RWPE2 (cell line): ENCODE results near the gene LRCH4.

Source experiments
- ATAC-seq: fragments of 200-7000 bp; cut with Tn5 transposase; 3 replicates; pipeline ENCODE4 v1.9.1; 2021; ENCODE audit warnings: low read depth
- DNase-seq: peaks from one replicate; pipeline ENCODE4 v3.0.0-alpha.2; 2020; ENCODE audit warnings: low spot score
- H3K27ac ChIP-seq: fragments of 450-650 bp; 2 replicates; pipeline ENCODE4 v1.5.1; 2017; ENCODE audit warnings: mild to moderate bottlenecking; ENCODE audit not compliant: poor library complexity, severe bottlenecking
- H3K27me3 ChIP-seq: fragments of 250-450 bp; sonication (Bioruptor Pico); 2 replicates; pipeline ENCODE4 v1.5.1; 2021; ENCODE audit warnings: mild to moderate bottlenecking, moderate library complexity; ENCODE audit not compliant: insufficient read depth, poor library complexity, severe bottlenecking
- H3K36me3 ChIP-seq: fragments of 250-450 bp; sonication (Bioruptor Pico); 2 replicates; pipeline ENCODE4 v1.5.1; 2020; ENCODE audit warnings: low read depth, mild to moderate bottlenecking, moderate library complexity
- H3K4me1 ChIP-seq: fragments of 250-450 bp; sonication (Bioruptor Pico); 2 replicates; pipeline ENCODE4 v1.5.1; 2021; ENCODE audit warnings: mild to moderate bottlenecking, moderate library complexity; ENCODE audit not compliant: insufficient read depth, poor library complexity, severe bottlenecking
- H3K4me3 ChIP-seq: fragments of 250-450 bp; sonication (Bioruptor Pico); 2 replicates; pipeline ENCODE4 v1.5.1; 2021; ENCODE audit warnings: mild to moderate bottlenecking, moderate library complexity; ENCODE audit not compliant: severe bottlenecking
- H3K9me3 ChIP-seq: fragments of 250-450 bp; sonication (Bioruptor Pico); 2 replicates; pipeline ENCODE4 v1.5.1; 2021; ENCODE audit warnings: mild to moderate bottlenecking, moderate library complexity; ENCODE audit not compliant: severe bottlenecking
- TF ChIP-seq, protein P1 (sequence below): fragments of 450-650 bp; IDR thresholded peaks from one replicate; pipeline ENCODE4 v1.5.1; 2017; ENCODE audit warnings: mild to moderate bottlenecking, moderate library complexity; ENCODE audit not compliant: poor library complexity, severe bottlenecking

LRCH4 gene, protein sequence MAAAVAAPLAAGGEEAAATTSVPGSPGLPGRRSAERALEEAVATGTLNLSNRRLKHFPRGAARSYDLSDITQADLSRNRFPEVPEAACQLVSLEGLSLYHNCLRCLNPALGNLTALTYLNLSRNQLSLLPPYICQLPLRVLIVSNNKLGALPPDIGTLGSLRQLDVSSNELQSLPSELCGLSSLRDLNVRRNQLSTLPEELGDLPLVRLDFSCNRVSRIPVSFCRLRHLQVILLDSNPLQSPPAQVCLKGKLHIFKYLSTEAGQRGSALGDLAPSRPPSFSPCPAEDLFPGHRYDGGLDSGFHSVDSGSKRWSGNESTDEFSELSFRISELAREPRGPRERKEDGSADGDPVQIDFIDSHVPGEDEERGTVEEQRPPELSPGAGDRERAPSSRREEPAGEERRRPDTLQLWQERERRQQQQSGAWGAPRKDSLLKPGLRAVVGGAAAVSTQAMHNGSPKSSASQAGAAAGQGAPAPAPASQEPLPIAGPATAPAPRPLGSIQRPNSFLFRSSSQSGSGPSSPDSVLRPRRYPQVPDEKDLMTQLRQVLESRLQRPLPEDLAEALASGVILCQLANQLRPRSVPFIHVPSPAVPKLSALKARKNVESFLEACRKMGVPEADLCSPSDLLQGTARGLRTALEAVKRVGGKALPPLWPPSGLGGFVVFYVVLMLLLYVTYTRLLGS

DNA sequence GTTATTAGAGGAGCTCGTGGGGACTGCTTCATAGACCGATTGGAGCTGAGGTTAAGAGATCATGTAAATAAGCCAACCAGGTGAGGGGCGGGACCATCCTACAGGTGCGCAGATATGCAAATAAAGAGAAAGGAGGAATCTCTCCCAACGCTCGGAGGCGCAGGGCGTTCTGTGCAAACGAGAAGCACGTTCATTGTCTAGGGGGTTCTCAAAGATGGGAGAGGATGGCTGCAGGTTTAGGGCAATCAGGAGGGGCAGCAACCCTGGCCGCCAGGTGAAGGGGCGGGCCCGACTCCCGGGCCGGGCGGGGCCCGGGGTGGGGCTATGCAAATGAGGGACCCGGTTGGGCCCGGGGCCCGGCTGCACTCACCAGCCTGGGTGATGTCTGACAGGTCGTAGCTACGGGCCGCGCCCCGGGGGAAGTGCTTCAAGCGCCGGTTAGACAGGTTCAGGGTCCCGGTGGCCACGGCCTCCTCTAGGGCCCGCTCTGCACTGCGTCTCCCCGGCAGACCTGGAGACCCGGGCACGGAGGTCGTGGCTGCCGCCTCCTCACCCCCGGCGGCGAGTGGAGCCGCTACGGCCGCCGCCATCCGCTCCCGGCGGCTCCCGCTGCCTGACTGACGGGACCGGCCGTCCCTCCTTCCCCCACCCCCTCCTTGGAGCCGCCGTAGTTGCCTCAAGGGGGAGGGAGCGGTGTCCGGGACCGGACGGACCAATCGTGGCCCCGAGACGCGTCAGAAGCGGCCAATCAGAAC lies at the start of gene LRCH4:
Gene LRCH4, minus strand, starts transcription at position 619 of the 755 bp plus-strand sequence. Its CDS starts 29 bp downstream, at position 590.
- ATAC-seq, result peak; percentile 35
- H3K27ac ChIP-seq, result peak within 1 kb of the TSS; percentile 88
- DNase-seq, result no peak
- no peaks in the 10 kb centered on the region for H3K27me3 ChIP-seq
- H3K4me3 ChIP-seq, result peak within 1 kb of the TSS; percentile 73
- H3K36me3 ChIP-seq, result peaks cover 22% of the 10 kb centered on the region
- no peaks in the 10 kb centered on the region for H3K9me3 ChIP-seq
- TF ChIP-seq, protein P1, sequence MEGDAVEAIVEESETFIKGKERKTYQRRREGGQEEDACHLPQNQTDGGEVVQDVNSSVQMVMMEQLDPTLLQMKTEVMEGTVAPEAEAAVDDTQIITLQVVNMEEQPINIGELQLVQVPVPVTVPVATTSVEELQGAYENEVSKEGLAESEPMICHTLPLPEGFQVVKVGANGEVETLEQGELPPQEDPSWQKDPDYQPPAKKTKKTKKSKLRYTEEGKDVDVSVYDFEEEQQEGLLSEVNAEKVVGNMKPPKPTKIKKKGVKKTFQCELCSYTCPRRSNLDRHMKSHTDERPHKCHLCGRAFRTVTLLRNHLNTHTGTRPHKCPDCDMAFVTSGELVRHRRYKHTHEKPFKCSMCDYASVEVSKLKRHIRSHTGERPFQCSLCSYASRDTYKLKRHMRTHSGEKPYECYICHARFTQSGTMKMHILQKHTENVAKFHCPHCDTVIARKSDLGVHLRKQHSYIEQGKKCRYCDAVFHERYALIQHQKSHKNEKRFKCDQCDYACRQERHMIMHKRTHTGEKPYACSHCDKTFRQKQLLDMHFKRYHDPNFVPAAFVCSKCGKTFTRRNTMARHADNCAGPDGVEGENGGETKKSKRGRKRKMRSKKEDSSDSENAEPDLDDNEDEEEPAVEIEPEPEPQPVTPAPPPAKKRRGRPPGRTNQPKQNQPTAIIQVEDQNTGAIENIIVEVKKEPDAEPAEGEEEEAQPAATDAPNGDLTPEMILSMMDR, result no peak
- peaks cover 18% of the 10 kb centered on the region for H3K4me1 ChIP-seq

DNA sequence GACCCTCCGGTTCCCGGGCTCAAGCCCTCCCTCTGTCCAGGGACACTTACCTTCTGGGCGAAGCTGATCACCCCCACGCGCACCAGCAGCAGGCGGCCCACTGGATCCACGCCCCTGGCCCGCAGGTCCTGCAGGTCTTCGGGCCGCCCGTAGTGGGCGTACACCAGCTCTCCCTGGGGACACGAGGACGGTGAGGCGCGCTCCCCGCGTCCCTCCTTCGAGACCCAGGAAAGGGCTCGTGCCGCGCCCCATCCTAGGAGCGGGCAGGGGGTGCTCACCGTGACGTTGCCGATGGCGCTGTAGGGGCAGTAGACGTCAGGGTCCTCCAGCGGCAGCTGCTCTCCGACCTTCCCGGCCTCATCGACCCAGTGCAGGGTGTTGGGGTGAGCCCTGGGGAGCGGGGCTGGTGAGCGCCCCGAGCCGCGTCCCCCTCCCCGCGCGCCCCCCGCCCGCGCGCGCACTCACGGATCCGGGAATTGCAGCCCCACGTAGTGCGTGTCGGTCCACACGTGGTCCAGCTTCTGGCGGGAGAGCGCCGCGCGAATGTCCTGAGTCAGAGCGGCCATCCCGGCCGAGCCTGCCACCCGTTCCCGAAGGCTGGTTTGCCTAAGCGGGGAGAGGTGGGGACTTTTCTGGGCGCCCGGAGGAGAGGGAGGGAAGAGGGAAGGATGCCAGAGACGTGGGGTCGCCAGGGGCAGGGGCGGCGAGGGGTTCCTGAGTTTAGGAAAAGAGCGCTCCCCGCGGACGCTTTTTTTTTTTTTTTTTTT lies 47.2 kb upstream of the LRCH4 start:
- no peak overlapping the region for H3K27ac ChIP-seq
- H3K4me3 ChIP-seq, result peak overlapping the region; percentile 32
- TF ChIP-seq, protein P1, result peak; percentile 40
- peak; percentile 70 for ATAC-seq
- no peaks in the 10 kb centered on the region for H3K27me3 ChIP-seq
- H3K36me3 ChIP-seq, result no peaks in the 10 kb centered on the region
- no peaks in the 10 kb centered on the region for H3K9me3 ChIP-seq
- no peak for DNase-seq
- no peaks in the 10 kb centered on the region for H3K4me1 ChIP-seq

DNA sequence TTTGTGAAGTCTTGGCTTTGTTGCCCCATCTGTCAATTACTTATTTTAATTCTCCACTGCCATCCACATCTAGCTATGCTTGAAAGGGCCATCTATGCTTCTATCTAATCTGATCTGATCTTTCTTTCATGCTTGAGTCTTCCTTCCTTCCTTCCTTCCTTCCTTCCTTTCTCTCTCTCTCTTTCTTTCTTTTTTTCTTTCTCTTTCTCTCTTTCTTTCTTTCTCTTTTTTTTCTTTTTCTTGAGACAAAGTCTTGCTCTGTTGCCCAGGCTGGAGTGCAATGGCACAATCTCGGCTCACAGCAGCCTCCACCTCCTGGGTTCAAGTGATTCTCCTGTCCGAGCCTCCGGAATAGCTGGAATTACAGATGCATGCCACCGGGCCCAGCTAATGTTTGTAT lies 44.1 kb upstream of the LRCH4 start:
- ATAC-seq, result no peak

DNA sequence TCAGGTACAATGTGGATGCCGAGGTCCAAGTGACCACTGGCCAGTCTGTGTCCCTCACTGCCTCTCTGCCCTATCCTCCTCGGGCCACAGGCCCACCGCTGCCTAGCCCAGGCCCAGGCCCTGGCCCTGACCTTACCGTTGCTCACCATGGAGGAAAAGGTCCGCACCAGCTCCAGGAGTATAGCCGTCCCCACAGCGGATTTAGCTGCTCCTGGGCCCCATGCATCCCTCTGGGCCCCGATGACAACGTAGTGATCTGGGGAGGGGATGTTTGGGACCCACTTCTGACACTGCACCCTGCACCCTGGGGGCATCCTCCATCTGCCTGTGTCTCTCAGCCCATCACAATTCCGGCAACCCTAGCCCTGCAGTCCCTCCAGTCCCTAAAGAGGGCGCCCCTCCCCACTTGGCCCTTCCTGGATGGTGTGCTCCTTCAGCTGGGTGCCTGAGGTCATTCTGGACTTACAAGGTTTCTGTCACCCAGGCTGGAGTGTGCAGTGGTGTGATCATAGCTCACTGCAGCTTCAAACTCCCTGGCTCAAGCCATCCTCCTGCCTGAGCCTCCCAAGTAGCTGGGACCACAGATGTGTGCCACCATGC lies 43.3 kb upstream of the LRCH4 start:
- ATAC-seq (no peak), DNase-seq (no peak)
- H3K9me3 ChIP-seq, result no peaks in the 10 kb centered on the region
- TF ChIP-seq, protein P1, result no peak
- no peak overlapping the region for H3K27ac ChIP-seq
- H3K27me3 ChIP-seq, result no peaks in the 10 kb centered on the region
- no peak overlapping the region for H3K4me3 ChIP-seq
- H3K4me1 ChIP-seq, result no peaks in the 10 kb centered on the region
- no peaks in the 10 kb centered on the region for H3K36me3 ChIP-seq

More for the DNA sequence above, 44.1 kb upstream of the LRCH4 start:
- H3K36me3 ChIP-seq, result no peaks in the 10 kb centered on the region
- H3K27ac ChIP-seq, result no peak overlapping the region
- TF ChIP-seq, protein P1, result no peak
- no peak for DNase-seq
- no peaks in the 10 kb centered on the region for H3K27me3 ChIP-seq
- H3K9me3 ChIP-seq, result no peaks in the 10 kb centered on the region
- H3K4me1 ChIP-seq, result no peaks in the 10 kb centered on the region
- H3K4me3 ChIP-seq, result no peak overlapping the region
